GM06990 (cell line): ENCODE results near the gene TMEM17.

Source experiments
- DNase-seq: peaks from one replicate; pipeline ENCODE4 v3.0.0-alpha.2; 2011; ENCODE audit not compliant: insufficient read length; ENCODE audit errors: extremely low read depth
- H3K27me3 ChIP-seq: replicated peaks from 2 replicates; pipeline ENCODE4 v1.6.0; 2011; ENCODE audit warnings: low read length; ENCODE audit not compliant: control insufficient read depth, insufficient read depth
- H3K36me3 ChIP-seq: 2 replicates; pipeline ENCODE4 v1.5.1; 2011; ENCODE audit warnings: low read length; ENCODE audit not compliant: control insufficient read depth, insufficient read depth
- H3K4me3 ChIP-seq: replicated peaks from 2 replicates; pipeline ENCODE4 v1.5.1; 2011; ENCODE audit warnings: low read depth, mild to moderate bottlenecking, control low read depth, low read length
- CTCF ChIP-seq: IDR thresholded peaks from 2 replicates; pipeline ENCODE4 v1.5.1; 2011; ENCODE audit warnings: low read length, control low read depth, mild to moderate bottlenecking, inconsistent platforms; ENCODE audit not compliant: insufficient read depth, poor library complexity, severe bottlenecking

TMEM17 gene

GRCh38 chr2:62495761-62496160 is 10.2 kb downstream of the TMEM17 start:
- no peaks in the 10 kb centered on the region for H3K36me3 ChIP-seq
- no peak for DNase-seq
- no peaks in the 10 kb centered on the region for H3K27me3 ChIP-seq
- no peak overlapping the region for H3K4me3 ChIP-seq
- no peak for TF ChIP-seq CTCF

- TF ChIP-seq CTCF, result no peak
- no peak for DNase-seq
- no peak overlapping the region for H3K4me3 ChIP-seq
- no peaks in the 10 kb centered on the region for H3K36me3 ChIP-seq
- H3K27me3 ChIP-seq, result no peaks in the 10 kb centered on the region
Observed at GRCh38 chr2:62492048-62492447, 13.9 kb downstream of the TMEM17 start.

GRCh38 chr2:62489702-62490101 is 16.3 kb downstream of the TMEM17 start:
- no peak for DNase-seq
- Histone ChIP-seq H3K36me3 (no peaks in the 10 kb centered on the region), H3K4me3 (no peak overlapping the region), H3K27me3 (no peaks in the 10 kb centered on the region)
- TF ChIP-seq CTCF, result no peak

GRCh38 chr2:62489162-62489561 is 16.8 kb downstream of the TMEM17 start:
- no peak for DNase-seq
- Histone ChIP-seq H3K4me3 (no peak overlapping the region), H3K36me3 (no peaks in the 10 kb centered on the region), H3K27me3 (no peaks in the 10 kb centered on the region)
- TF ChIP-seq CTCF, result no peak

- no peak for DNase-seq
- TF ChIP-seq CTCF, result no peak
- Histone ChIP-seq H3K27me3 (no peaks in the 10 kb centered on the region), H3K36me3 (no peaks in the 10 kb centered on the region), H3K4me3 (no peak overlapping the region)
Observed at GRCh38 chr2:62486439-62486765, 19.6 kb downstream of the TMEM17 start.

- Histone ChIP-seq H3K36me3 (no peaks in the 10 kb centered on the region), H3K4me3 (no peak overlapping the region), H3K27me3 (no peaks in the 10 kb centered on the region)
- TF ChIP-seq CTCF, result no peak
- DNase-seq, result no peak
Observed at GRCh38 chr2:62485761-62486438, 20.1 kb downstream of the TMEM17 start.
